Glutamatergic neuron (in vitro differentiated cells): ENCODE measurements around the gene FSTL5. TPM values are rescaled to one million over a fixed set of nuclear protein-coding genes. Genes with fewer than 3 reads are reported as not detected.
"Not testable (repeated sequence)": the region's sequence is repeated elsewhere in the genome, so short reads cannot be mapped to it uniquely, and the experiment has no call there.

Experiments used
- DNase-seq: peaks from one replicate; pipeline ENCODE4 v3.0.0; 2022
- H3K27ac Mint-ChIP-seq: one replicate; pipeline ENCODE4 v1.8.0; 2020; ENCODE audit warnings: mild to moderate bottlenecking, mixed read lengths, inconsistent platforms; ENCODE audit not compliant: unreplicated experiment
- H3K27me3 Mint-ChIP-seq: one replicate; pipeline ENCODE4 v1.8.0; 2020; ENCODE audit warnings: mild to moderate bottlenecking, moderate library complexity, mixed read lengths, inconsistent platforms; ENCODE audit not compliant: unreplicated experiment
- H3K36me3 Mint-ChIP-seq: one replicate; pipeline ENCODE4 v1.8.0; 2020; ENCODE audit warnings: mild to moderate bottlenecking, mixed read lengths, inconsistent platforms; ENCODE audit not compliant: unreplicated experiment
- H3K4me1 Mint-ChIP-seq: one replicate; pipeline ENCODE4 v1.8.0; 2020; ENCODE audit warnings: mild to moderate bottlenecking, low read depth, mixed read lengths, inconsistent platforms; ENCODE audit not compliant: unreplicated experiment
- H3K4me3 Mint-ChIP-seq: one replicate; pipeline ENCODE4 v1.8.0; 2020; ENCODE audit warnings: mild to moderate bottlenecking, mixed read lengths, inconsistent platforms; ENCODE audit not compliant: unreplicated experiment
- H3K9me3 Mint-ChIP-seq: one replicate; pipeline ENCODE4 v1.8.0; 2020; ENCODE audit warnings: mild to moderate bottlenecking, moderate library complexity, mixed read lengths, inconsistent platforms; ENCODE audit not compliant: unreplicated experiment
- CTCF ChIP-seq: fragments of 200-600 bp; sonication (generic); IDR thresholded peaks from one replicate; pipeline ENCODE4 v1.5.0; 2021; ENCODE audit not compliant: partially characterized antibody, unreplicated experiment
- long read RNA-seq: library from polyadenylated mRNA; unstranded; transcript quantifications from one replicate; pipeline ENCODE4 v2.0.0, GENCODE V29; 2020; ENCODE audit not compliant: unreplicated experiment
- total RNA-seq: library from RNA; stranded (reverse); fragmentation: NEBNext Ultra II Directional; extraction: Animal tissue kit (Norgen Biotek cat#: 25700); gene quantifications from one replicate; pipeline ENCODE4 v1.2.1, GENCODE V29; 2021; ENCODE audit not compliant: unreplicated experiment

FSTL5 gene
- total RNA-seq: 9.2 TPM
- long read RNA-seq, partial matches to known transcripts: 1 of 2 reads
- long read RNA-seq, other reads (novel, unspliced or antisense): 1 of 2 reads

GRCh38 chr4:162163892-162164759 is at the start of gene FSTL5:
TSS of gene FSTL5 (minus strand) at chr4:162164000. CDS start at chr4:162111396, 52,604 bp downstream.
- peak within 1 kb of the TSS; percentile 97 for H3K4me3 Mint-ChIP-seq
- H3K27ac Mint-ChIP-seq: peak within 1 kb of the TSS; percentile 96
- peak; percentile 94 for DNase-seq
- no peaks in the 10 kb centered on the region for H3K9me3 Mint-ChIP-seq
- H3K36me3 Mint-ChIP-seq: no peaks in the 10 kb centered on the region
- TF ChIP-seq CTCF: no peak
- no peaks in the 10 kb centered on the region for H3K27me3 Mint-ChIP-seq
- peaks cover 3% of the 10 kb centered on the region for H3K4me1 Mint-ChIP-seq

GRCh38 chr4:162209706-162210105 is 45.9 kb upstream of the FSTL5 start:
- no peaks in the 10 kb centered on the region for H3K36me3 Mint-ChIP-seq
- H3K27me3 Mint-ChIP-seq: no peaks in the 10 kb centered on the region
- no peak overlapping the region for H3K4me3 Mint-ChIP-seq
- DNase-seq: no peak
- no peak overlapping the region for H3K27ac Mint-ChIP-seq
- no peak for TF ChIP-seq CTCF
- no peaks in the 10 kb centered on the region for H3K4me1 Mint-ChIP-seq
- H3K9me3 Mint-ChIP-seq: no peaks in the 10 kb centered on the region

- not testable (repeated sequence) for H3K36me3 Mint-ChIP-seq, H3K9me3 Mint-ChIP-seq, H3K4me1 Mint-ChIP-seq, H3K4me3 Mint-ChIP-seq, DNase-seq, H3K27me3 Mint-ChIP-seq, H3K27ac Mint-ChIP-seq
Measured at GRCh38 chr4:162203478-162203877, 39.7 kb upstream of the FSTL5 start.

- DNase-seq: no peak
- Mint-ChIP-seq H3K36me3 (no peaks in the 10 kb centered on the region), H3K27ac (no peak overlapping the region), H3K4me1 (no peaks in the 10 kb centered on the region), H3K4me3 (no peak overlapping the region), H3K9me3 (no peaks in the 10 kb centered on the region), H3K27me3 (no peaks in the 10 kb centered on the region)
- TF ChIP-seq CTCF: no peak
Measured at GRCh38 chr4:162201673-162202072, 37.9 kb upstream of the FSTL5 start.

GRCh38 chr4:162170509-162170908 is 6.7 kb upstream of the FSTL5 start:
- Mint-ChIP-seq H3K27me3 (no peaks in the 10 kb centered on the region), H3K4me3 (no peak overlapping the region), H3K36me3 (no peaks in the 10 kb centered on the region), H3K27ac (no peak overlapping the region), H3K4me1 (no peaks in the 10 kb centered on the region), H3K9me3 (no peaks in the 10 kb centered on the region)
- no peak for DNase-seq
- no peak for TF ChIP-seq CTCF
